ENCODE data around the gene CPLX3.

The CPLX3 gene

DNA sequence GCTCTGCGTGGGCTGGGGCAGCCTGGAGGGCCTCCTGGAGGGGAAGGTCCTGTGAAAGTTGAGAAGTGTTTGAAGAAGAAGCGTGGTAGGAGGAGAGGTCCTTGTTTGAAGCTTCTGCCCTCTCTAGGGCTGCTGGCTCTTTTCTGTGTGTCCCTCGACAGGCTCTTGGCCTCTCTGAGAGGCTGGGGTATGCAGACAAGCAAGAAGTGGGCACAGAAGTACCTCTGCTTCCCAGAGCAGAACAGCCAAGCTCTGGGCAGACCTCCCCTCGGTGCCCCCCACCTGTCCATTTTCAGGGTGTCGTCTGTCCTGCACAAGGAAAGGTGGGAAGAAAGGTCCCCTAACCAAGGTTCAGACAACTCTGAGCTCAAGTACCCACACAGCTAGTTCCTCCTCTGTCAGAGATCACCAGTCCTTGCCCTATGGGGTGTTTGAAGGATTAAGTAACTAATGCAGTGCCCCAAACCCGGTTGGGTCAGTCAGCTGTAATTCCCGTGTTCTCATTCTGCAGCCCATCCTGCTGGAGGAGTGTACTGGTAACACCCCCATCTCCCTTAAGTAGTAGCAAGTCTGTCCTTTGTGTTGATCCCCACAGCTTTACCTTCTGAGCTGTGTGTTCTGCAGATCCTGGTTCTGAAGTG, 38.3 kb upstream of the CPLX3 start:
- no peak for ATAC-seq
- no peak for DNase-seq

- ATAC-seq (peak; percentile 24), DNase-seq (peak; percentile 66)
Measured at GRCh38 chr15:74788683-74789151, 37.7 kb upstream of the CPLX3 start.

DNA sequence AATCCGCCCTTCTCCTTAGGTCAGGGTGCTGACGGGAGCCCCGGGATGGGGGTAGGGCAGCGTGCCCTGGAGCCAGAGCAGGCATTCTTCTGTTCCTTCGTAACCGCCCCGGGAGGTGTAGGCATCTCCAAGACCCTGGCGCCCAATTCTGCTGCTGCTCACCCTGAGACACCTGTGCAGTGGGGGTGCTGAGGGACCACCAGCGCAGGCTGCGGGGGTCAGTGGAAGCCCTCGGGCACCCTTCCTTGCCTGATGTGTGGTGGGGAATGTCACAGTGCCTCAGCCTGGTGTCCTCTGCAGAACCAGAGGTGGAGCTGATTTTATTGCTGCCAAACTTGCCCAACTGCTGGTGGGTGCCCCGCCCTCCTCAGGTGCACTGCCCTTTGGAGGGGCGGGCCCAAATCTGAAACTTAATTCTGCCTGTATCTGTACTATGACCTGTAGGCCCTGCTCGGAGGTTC, 37.2 kb upstream of the CPLX3 start:
- DNase-seq (peak; percentile 52), ATAC-seq (no peak)

GRCh38 chr15:74789741-74790079, 36.7 kb upstream of the CPLX3 start:
- ATAC-seq: no peak

GRCh38 chr15:74790080-74790916, 36.1 kb upstream of the CPLX3 start:
- DNase-seq (peak; percentile 66), ATAC-seq (peak; percentile 10)

More at GRCh38 chr15:74789741-74790079, 36.7 kb upstream of the CPLX3 start:
- no peak for DNase-seq

GRCh38 chr15:74791007-74791406, 35.4 kb upstream of the CPLX3 start:
- DNase-seq (no peak), ATAC-seq (no peak)

DNA sequence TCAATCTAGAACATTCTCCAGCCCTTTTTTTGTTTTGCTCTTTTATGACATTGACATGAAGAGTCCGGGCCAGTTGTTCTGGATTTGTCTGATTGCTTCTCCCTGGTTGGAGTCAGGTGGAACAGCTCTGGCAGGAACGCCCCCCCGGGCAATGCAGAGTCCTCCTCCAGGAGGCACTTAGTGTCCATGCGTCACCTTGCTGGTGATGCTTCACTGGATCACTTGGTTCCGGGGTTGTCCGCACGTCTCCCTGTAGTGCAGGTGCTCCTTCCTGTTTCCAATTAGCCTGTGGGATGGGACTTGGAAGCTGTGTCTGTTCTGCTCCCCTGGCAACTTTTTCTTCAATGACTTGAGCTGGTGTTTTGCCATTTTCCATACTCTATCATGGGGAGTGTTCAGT, 34.8 kb upstream of the CPLX3 start:
- DNase-seq (no peak), ATAC-seq (no peak)

GRCh38 chr15:74792227-74793016, 34.0 kb upstream of the CPLX3 start:
- DNase-seq (no peak), ATAC-seq (no peak)

- peak; percentile 81 for DNase-seq
- peak; percentile 28 for ATAC-seq
Measured at GRCh38 chr15:74793135-74794028, 33.0 kb upstream of the CPLX3 start.

DNA sequence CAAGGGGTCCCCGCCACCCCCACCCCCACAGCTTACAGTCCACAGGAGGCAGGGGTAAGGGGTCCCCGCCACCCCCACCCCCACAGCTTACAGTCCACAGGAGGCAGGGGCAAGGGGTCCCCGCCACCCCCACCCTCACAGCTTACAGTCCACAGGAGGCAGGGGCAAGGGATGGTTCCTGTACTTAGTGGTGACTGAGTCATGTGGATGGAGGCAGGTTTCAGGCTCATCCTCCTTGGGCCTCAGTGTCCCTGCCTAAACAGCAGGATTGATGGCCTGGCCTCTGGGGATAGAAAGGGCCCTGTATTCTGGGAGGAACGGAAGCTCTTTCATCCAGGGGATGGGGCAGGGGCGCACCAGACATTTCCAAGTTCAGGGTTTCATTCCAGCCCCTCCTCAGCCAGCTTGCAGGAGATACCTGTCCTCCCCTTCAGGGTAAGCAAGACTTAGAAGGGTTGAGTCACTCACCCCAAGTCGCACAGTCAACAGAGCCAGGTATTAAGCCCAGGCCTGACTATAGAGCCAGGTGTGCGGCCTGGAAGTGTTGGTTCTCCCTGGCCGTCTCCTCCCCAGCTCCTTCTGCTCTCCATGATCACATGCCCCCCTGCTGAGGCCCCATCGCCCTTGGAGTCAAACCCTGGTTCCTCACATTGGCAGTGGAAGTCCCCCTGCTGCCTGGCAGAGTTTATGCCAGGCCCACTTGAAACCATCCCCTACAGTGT, 32.0 kb upstream of the CPLX3 start:
- no peak for ATAC-seq

DNA sequence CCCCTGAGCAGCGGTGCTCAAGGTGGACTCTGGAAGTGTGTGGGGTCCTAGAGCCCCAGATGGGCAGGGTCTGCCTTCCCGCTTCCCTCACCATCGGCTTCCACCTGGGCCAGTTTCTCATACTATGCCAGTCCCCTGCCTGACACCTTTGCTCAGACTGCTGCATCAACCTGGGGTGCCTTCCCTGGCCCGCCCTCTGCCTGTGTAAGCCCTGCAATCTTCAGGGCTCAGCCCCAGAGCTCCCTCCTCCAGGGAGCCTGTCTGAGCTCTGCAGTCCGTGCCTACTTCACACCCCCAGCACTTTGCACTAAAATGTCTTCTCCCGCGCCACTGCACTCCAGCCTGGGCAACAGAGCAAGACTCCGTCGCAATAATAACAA, 31.5 kb upstream of the CPLX3 start:
- DNase-seq: no peak

More for the DNA sequence above, 32.0 kb upstream of the CPLX3 start:
- no peak for DNase-seq

DNA sequence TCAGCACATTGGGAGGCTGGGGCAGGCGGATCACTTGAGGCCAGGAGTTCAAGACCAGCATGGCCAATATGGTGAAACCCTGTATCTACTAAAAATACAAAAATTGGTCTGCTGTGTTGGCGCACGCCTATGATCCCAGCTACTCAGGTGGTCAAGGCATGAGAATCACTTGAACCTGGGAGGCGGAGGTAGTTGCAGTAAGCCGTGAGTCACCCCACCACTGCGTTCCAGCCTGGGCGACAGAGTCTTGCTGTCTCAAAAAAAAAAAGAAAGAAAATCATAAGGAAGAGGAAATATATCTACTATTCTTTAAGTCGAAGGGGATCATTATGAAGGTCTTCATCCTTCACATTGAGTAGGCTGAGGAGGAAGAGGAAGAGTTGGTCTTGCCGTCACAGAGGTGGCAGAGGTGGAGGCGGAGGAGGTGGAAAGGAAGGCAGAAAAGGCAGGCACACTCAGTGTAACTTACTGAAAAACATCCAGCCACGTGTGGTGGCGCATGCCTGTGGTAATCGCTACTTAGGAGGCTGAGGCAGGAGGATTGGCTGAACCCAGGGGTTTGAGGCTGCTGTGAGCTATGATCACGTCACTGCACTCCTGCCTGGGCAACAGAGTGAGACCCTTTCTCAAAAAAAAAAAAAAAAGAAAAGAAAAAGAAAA, 30.3 kb upstream of the CPLX3 start:
- peak; percentile 57 for DNase-seq
- peak; percentile 38 for ATAC-seq

More for the DNA sequence above, 31.5 kb upstream of the CPLX3 start:
- no peak for ATAC-seq

GRCh38 chr15:74798388-74799254, 27.8 kb upstream of the CPLX3 start:
- no peak for DNase-seq
- ATAC-seq: no peak

GRCh38 chr15:74799255-74799855, 27.1 kb upstream of the CPLX3 start:
- DNase-seq: no peak
- ATAC-seq: peak; percentile 9

- DNase-seq (peak; percentile 89), ATAC-seq (peak; percentile 90)
Measured at GRCh38 chr15:74799856-74800558, 26.4 kb upstream of the CPLX3 start.

DNA sequence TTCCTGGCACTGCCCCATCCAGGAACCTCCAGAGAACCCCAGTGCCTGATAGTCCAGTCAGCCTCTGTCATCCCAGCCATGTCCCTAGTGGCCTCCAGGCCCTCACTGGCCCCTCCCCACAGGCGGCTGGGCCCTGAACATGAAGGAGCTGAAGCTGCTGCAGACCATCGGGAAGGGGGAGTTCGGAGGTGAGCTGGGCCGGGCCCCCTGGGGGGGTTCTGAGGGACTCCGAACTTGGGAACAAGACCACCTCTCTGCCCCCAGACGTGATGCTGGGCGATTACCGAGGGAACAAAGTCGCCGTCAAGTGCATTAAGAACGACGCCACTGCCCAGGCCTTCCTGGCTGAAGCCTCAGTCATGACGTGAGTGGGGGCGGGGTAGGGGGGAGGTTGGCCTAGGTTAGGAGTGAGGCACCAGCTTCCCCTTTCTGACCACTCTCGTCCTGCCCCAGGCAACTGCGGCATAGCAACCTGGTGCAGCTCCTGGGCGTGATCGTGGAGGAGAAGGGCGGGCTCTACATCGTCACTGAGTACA, 25.8 kb upstream of the CPLX3 start:
- no peak for ATAC-seq
- no peak for DNase-seq

DNA sequence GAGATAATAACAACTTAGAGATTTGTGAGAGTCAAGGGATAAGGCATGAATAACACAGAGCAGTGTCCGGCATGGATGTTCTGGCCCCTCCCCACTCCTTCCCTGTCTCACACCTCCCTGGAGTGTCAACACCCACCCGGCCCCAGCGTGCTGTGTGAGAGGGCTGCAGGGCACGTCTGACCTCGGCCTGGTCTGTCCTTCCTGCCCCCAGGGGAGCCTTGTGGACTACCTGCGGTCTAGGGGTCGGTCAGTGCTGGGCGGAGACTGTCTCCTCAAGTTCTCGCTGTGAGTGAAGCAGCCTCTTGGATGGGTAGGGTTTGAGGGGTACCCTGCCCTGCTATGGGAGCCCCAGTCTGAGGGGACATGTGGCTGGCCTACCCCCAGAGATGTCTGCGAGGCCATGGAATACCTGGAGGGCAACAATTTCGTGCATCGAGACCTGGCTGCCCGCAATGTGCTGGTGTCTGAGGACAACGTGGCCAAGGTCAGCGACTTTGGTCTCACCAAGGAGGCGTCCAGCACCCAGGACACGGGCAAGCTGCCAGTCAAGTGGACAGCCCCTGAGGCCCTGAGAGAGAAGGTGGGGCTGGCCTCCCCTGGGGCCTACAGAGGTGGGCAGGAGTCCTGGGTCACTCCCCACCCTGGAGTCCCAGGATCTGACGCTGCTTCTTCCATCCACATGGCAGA, 25.0 kb upstream of the CPLX3 start:
- no peak for DNase-seq
- no peak for ATAC-seq
